HG03175 (cell line): ENCODE measurements around the gene FCF1.
A peak's percentile ranks its signal among the peaks of the same experiment; 100 is the strongest.

ENCODE experiments used
- ATAC-seq: cut with Tn5 transposase; IDR thresholded peaks from one replicate; pipeline ENCODE4 v1.9.1; 2021; ENCODE audit warnings: mild to moderate bottlenecking, moderate library complexity; ENCODE audit not compliant: unreplicated experiment

The FCF1 gene

GRCh38 chr14:74712499-74713394 is at the start of gene FCF1, which contains the start of gene AREL1:
FCF1 (plus strand) TSS chr14:74713144; CDS start chr14:74713198, 54 bp downstream.
AREL1 (minus strand) TSS chr14:74713080; CDS start chr14:74685615, 27,465 bp downstream.
- peak; percentile 93 for ATAC-seq

- ATAC-seq: no peak
Observed at GRCh38 chr14:74663884-74664283, 49.1 kb upstream of the FCF1 start.

- no peak for ATAC-seq
Observed at GRCh38 chr14:74664717-74665116, 48.2 kb upstream of the FCF1 start.

DNA sequence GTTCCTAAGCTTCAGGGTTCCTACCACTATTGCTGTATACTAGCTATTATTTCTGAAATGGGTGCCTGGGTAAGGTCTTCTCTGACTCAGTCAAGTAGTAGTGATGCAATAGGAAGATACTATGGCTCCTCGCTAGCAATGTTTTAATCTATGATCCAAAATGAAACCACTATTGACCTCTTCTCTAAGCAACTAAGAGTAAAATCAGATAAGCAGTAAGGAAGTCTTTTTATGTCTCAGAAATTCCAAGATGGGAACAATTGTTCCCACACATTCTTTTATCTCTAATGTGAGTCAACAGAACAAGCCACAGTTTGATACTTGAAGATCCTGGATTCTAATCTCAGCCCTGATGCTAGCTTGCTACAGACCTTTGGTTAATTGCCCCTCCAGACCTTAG is 45.2 kb upstream of the FCF1 start:
- ATAC-seq: no peak

DNA sequence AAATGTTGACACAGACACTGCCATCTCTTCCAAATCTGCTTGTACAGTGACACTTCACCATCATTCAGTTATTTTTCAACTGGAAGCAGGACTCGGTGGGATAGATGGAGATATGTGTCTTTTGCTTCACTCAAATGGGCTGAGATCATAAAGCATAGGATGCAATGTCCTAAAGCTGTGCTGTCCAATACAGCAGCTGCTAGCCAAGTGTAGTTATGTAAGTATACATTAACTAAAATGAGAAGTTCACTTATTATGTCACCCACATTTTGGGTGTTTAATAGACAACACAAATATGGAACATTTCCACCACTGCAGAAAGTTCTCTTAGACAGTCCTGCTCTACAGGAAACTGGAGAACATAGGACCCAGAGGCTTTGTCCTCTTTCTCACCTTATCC is 43.7 kb upstream of the FCF1 start:
- ATAC-seq: no peak

GRCh38 chr14:74669846-74670245 is 43.1 kb upstream of the FCF1 start:
- ATAC-seq: no peak

DNA sequence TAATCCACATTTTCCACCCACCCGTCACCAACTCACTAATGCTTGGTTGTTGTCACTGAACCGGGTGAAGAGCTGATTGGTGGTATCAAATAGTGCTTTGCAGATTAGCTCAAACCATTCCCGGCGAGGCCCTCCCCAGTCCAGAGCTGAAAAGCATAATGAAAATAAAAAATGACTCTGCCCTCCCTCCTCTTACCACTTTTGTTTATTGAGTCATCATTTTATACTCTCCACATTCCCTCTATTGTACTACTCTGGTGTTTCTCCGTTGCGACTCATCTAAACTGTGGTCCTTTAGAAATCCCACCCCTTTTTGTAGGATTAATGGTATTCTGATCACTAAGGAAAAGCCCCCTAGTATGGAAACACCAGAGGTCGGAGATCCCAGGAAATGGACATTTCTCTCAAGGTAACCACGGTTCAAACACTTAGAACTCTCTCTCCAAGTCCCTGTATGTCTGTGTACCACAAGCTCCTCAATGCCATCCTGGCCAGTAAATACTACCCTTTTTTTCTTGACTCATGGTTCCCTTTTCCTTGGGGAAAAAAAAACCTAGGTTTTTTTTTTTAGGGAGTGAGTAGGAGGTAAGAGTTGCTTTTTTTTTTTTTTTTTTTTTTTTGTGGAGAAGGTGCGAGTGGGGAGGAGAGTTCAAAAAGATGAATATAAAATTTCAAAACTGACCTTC is 42.1 kb upstream of the FCF1 start:
- ATAC-seq: no peak

DNA sequence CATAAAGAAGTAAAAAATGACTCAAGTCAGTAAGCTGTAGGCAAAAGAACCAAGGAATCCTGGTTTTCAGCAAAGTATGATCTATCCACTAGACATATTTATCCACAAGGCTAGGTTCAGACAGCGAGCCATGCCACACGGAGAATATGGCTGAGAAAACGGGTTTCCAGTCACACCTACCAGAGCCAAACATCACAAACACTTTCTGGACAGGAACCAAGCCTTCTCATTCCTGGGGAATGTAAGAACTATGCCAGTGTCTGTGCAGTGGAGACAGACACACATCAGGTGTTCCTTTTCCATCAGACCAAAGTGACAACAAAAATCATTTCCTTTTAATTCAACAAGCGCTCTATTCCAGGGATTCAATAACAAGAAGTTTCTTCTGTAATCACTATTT is 41.2 kb upstream of the FCF1 start:
- no peak for ATAC-seq

DNA sequence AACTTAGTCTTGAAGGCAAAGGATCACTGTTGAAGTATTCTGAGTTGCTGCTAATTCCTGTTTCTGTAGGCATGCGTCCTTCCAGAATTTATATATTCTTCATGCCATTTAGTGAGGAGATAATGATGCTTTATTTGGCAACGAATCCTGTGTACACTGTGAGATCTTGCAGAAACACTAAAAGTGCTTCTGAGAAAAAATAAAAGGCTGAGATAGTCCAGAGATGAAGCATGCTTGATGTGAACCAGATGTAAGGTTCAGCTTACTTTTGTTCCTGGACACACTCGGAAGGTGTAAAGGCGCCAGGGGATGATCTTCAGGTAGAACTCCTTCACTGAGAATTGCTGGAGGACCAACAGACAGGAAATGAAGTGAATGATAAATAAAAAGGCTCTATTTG is 39.2 kb upstream of the FCF1 start:
- no peak for ATAC-seq

DNA sequence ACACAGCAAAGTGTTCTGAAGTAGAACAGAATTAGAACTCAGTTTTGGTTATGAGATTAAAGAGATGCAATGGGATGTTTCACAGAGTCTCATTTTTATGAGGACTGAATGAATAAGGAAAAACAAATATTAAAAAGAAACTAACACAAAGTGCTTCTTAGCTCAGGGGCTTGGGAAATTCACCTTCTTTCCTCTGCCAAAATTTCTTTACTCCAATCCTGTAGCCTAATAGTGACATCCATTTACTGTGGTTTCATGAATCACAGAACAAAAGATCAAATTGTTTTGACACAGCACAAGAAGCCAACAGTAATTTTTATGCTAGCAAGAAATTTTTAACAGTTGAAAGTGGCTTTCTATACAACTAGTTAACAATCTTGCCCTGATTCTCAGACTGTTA is 37.7 kb upstream of the FCF1 start:
- no peak for ATAC-seq

- ATAC-seq: no peak
Observed at GRCh38 chr14:74682169-74682952, 30.6 kb upstream of the FCF1 start.

- ATAC-seq: no peak
Observed at GRCh38 chr14:74683406-74683805, 29.5 kb upstream of the FCF1 start.

GRCh38 chr14:74684434-74684833 is 28.5 kb upstream of the FCF1 start:
- ATAC-seq: no peak

DNA sequence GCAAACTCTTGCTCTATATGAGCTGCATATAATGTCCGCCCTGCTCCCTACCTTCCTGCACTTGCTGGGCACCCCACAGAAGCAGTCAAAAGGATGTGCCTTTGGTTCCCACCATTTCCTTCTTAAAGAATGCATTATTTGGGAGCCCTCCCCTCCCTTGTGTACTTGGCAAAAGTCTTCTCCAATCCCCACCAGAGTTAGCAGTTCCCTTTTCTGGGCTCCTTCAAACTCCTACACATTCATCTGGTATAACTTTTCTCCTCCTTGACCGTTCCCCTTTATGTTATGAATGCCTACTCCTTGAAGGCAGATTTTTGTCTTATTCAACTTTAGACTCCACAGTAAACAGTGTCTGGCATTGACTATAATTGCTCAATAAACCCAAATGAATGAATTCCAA is 27.9 kb upstream of the FCF1 start:
- no peak for ATAC-seq

GRCh38 chr14:74685921-74686678 is 26.8 kb upstream of the FCF1 start:
- ATAC-seq: no peak

- no peak for ATAC-seq
Observed at GRCh38 chr14:74691456-74691855, 21.5 kb upstream of the FCF1 start.

GRCh38 chr14:74693191-74693590 is 19.8 kb upstream of the FCF1 start:
- ATAC-seq: no peak

- ATAC-seq: no peak
Observed at GRCh38 chr14:74695406-74695805, 17.5 kb upstream of the FCF1 start.

DNA sequence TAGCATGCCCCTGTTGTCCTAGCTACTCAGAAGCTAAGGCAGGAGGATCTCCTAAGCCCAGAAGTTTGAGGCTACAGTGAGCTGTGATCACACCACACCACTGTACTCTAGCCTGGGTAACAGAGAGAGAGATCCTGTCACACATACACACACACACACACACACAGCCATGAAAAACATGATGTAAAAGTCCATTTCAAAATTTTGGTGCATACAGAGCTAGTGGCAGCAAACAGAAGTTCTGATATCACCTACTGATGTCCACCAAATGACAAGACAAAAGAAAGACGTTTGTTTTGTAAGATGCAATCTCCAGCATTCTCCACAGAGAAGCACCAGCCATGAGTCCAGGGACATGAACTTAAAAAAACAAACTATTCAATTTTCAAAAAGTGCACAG is 15.9 kb upstream of the FCF1 start:
- no peak for ATAC-seq

GRCh38 chr14:74697543-74697942 is 15.4 kb upstream of the FCF1 start:
- no peak for ATAC-seq

- ATAC-seq: no peak
Observed at GRCh38 chr14:74697976-74698375, 15.0 kb upstream of the FCF1 start.
